ENCODE data around the gene TWIST2.

The TWIST2 gene

DNA sequence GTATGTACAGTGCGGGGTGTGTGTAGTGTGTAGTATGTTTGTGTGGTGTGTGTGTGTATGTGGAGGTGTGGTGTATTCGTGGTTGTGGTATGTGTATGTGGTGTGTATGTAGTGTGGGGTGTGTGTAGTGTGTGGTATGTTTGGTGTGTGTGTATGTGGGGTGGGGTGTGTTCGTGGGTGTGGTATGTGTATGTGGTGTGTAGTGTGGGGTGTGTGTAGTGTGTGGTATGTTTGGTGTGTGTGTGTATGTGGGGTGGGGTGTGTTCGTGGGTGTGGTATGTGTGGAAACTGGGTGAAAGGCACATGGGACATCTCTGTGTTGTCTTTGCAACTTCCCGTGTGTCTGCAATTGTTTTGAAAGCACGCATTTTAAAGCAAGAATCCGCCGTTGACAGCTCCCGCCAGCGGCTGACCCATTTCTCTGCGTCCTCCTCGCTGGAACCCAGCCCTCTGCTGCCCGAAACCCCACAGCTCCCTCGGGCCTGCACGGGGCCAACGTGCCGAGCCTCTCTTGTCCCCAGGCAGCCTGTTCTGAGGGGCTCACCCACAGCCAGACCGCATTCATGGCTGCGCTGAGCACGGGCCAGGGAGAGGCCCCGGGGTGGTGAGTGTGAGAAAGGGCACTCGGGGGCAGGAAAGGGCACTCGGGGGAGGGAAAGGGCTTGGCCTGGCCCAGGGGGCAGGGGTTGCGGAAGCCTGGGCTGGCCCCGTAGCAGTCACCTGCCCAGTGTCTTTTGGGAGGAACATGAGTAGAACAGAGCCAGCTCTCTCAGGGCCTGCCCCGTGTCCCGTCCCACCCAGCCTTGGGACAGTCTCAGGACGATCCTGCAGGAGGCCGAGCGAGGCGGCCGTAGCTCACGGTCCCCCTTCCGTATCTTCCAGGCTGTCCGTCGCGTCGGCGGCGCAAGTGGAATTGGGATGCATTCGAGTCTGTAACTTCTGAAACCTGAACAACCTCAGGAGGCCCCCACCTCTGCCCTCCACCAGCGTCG lies 61.4 kb downstream of the TWIST2 start:
- no peak for DNase-seq

DNA sequence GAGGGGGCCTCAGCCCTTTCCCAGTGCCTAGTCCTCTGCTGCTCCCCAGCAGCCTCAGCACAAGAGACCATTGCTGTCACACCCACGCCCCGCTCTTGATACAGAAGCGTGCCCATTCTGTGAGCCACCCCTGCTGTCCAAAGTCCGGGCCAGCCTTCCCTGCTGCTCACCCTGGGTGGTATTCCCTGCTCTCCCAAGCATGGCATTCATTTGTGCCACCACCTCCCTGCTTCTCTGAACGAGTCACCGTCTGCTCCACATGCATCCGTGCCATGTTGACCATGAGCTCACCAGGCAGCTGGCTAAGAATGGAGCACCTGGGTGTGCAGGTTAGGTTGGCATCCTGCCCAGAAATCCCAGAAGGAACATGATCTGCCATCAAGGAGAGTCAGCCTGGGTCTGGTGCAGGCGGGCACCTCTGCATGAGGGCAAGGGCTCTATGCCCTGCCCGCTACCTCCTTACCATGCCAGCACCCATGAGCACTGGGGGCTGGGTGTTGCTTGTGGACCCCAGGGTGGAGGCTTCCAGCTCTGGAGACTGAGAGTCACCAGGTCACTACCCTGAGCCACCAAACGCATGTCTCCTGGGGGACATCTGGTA lies 63.0 kb downstream of the TWIST2 start:
- DNase-seq, result no peak

GRCh38 chr2:238911376-238912227 lies 63.7 kb downstream of the TWIST2 start:
- DNase-seq, result no peak

DNA sequence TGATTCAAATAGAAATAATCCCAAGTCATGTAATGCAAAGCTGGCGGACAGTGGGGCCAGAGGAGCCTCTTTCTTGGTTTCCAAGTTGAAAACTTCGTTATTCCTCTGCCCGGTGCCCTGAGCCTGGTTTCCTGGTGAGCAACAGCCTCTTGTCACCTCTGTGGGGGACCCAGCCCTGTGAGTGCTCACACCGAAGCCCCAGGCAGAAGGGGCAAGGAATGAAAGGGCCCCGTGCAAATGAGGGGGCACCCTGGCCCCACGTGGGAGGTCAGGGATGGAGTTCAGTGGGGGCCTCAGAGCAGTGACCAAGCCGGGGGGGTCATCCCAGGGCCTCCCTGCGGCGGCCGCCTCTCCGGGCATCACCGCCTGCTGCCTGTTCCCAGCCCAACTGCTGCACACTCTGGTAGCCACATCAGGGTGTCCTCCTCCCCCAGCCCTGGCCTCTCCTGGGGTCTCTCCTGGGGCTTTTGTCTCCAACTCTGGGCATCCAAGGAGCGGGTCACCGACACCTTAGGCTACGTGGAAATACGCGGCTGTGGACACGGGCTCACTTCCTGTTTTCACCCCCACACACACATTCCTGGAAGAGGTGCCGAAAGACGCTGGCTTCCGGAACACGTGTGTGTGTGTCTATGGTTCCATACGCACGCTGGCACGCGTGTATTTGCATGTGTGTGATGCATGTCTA lies 64.5 kb downstream of the TWIST2 start:
- DNase-seq, result no peak

DNA sequence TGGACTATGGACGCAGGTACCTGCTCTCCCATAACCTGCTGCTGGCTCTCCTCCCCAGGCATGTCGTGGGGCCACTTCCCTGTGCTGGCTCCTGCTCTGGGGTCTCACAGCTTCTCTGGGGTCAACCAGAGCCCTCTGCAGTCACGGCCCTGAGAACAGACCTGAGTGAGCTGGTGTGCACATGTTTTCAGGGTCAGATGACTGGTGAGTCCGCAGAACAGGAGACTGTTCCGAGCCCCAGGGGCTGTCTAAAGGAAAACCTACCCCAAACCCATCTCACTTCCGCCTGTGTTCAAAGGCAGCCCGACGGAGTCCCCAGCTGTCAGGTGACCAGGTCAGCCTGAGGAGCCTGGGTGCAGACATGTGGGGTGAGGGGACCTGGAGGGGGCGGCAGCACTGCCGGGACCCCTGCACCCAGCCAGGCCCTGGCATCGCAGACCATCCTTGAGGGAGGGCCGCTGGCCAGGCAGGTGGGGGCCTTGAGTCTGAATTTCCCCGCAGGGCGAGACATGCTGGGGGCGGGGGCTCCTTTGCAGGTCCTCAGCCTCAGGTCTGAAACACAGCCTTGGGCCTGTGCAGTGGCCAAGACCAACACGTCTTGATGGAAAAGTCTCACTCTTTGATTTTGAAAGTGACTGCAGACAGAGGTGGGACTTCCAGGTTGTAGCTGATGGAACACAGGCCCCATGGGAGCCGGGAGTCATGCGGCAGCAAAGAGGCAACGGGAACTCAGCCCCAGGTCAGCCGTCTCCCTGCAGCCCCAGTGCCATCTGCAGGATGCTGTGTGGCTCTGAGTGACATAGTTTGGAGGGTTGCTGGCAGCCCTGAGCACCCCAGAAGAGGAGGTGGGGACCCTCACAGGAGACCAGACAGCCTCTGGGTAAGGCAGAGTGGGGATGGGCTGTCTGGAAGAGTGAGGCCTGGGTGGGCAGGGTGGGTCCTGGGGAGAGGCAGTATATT lies 65.3 kb downstream of the TWIST2 start:
- no peak for DNase-seq

- DNase-seq, result no peak
Observed at GRCh38 chr2:238913931-238914647, 66.2 kb downstream of the TWIST2 start.

DNA sequence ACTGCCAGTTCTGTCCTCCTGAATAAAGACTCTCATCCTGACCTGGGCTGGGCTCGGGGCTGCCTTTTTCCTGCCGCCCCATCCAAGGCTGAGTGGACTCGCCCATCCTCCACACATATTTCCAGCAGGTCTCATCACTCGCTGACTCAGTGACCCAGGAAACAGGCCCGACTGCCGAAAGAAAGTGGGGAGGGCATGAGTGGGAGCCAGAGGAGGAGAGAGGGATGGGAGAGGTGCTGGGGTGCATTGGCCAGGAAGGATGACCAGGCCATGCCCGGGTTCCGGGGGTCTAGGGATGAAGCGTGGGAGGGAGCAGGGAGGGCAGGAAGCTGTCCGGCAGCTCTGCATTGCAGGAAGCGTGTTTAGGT lies 66.7 kb downstream of the TWIST2 start:
- no peak for DNase-seq

DNA sequence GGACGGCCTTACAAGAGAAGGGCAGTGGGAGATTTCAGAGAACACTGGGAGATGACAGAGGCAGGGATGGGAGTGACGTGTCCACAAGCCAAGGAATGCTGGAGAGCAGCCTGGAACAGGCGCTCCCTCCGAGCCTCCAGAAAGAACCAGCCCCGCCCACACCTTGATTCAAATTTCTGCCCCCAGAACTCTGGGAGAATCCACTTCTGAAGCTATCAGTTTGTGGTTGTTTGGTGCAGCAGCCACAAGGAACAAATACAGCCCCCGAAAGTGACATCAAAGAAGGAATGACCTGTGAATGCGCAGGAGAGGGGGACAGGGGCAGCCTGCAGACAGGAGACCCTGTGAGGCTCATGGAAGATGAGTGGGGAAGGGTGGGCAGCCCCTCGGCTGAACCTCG lies 67.3 kb downstream of the TWIST2 start:
- DNase-seq, result no peak

- no peak for DNase-seq
Observed at GRCh38 chr2:238915596-238915995, 67.7 kb downstream of the TWIST2 start.

GRCh38 chr2:238916176-238916874 lies 68.4 kb downstream of the TWIST2 start:
- no peak for DNase-seq

DNA sequence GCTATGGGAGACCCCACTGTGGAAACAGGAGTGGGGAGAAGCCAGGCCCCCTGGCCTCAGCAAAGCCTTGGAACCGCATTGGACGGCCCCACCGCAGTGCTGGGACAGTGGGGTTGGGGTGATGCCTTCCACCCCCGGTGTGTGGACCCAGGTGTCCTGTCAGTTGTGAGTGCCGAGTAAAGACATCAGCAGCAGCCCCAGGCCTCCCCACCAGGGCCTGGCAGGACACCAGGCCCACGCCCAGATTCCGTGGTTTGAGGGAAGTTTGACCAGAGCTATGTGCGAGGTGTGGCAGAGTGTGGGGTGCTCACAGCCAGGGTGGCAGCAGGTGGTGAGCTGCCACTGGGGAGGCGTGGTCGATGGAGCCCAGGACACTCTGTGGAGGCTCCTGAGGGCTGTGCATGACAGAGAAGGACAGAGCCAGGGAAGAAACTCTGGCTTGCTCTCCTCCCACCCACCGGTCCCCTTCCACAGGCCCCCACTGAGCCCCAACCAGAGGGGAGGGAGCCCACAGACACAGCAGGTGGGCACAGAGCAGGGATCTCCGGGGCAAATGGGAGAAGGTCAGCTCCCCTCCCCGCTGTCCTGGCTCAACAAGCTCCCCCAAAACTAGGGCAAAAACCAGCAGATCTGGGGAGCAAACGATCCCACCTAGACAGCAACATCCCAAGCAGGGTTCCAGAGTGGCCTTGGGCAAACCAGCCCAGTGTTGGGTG lies 69.1 kb downstream of the TWIST2 start:
- no peak for DNase-seq

GRCh38 chr2:238919307-238919706 lies 71.4 kb downstream of the TWIST2 start:
- DNase-seq, result no peak

- DNase-seq, result no peak
Observed at GRCh38 chr2:238920053-238920452, 72.2 kb downstream of the TWIST2 start.

- DNase-seq, result no peak
Observed at GRCh38 chr2:238920601-238921001, 72.7 kb downstream of the TWIST2 start.

DNA sequence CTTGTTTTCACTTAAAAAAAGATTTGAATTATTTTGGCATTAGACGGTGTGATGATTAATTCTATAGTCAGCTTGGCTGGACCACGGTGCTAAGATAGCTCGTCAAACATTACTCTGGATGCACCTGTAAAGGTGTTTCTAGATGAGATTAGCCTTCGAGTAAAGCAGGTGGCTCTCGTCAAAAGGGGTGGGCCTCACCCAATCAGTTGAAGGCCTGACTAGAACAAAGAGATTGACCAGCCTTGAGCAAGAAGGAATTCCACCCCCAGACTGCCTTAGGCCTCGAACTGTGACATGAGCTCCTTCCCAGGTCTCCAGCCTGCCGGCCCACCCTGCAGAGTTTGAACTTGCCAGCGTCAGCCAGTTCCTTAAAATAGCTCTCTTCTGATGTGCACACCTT lies 73.4 kb downstream of the TWIST2 start:
- DNase-seq, result no peak

- no peak for DNase-seq
Observed at GRCh38 chr2:238921681-238922319, 73.9 kb downstream of the TWIST2 start.

- no peak for DNase-seq
Observed at GRCh38 chr2:238922435-238922834, 74.5 kb downstream of the TWIST2 start.

DNA sequence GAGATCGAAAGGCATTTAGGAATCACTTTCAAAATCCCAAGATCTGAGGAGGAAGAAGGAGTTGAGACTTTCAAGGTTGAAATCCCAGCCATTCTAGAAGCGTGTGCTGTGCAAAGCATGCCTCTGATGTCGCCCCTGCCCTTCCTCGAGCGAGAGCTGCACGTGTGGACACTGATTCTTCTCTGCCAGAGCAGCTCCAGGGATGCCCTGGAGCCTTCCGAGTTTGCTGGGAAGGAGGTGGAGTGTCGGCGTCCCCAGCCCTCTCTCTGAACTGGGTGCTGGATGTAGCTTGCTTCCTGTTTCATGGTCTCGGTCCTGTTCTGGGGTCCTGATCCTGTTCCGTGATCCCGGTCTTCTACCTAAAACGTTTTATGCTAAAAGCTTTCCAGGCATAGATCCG lies 76.1 kb downstream of the TWIST2 start:
- no peak for DNase-seq

- DNase-seq, result no peak
Observed at GRCh38 chr2:238924796-238925195, 76.9 kb downstream of the TWIST2 start.
